Stimulated activated CD4-positive, alpha-beta T cell treated with anti-CD3 and anti-CD28 coated beads, Interleukin-1b, Interleukin-23, amount 100 ng/mL, for 4 hours (primary cell): ENCODE data around the gene PLAGL2.

Experiments used
- DNase-seq, 2 donors: peaks; one replicate each; pipeline ENCODE4 v3.0.0-alpha.2; 2020; ENCODE audit warnings: low read depth in 2 of 2

Gene PLAGL2

DNA sequence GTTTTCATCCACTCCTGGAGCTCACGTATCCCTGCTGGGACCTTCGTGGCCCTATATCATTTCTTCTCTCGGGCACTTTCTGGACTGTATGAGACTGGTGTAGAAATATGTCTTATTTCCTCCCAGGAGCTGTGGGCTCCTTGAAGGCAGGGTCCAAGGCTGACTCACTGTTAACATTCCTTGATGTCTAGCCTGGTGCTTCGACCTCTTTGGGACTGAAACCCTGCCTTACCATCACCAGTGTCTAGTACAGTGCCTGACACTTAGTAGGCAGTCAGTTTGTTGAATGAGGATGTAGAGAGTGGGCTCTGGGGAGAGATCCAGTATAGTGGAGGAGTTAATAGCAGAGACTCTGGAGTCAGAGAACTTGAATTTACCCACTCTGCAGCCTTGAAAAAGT, 23.7 kb upstream of the PLAGL2 start:
- no peak for DNase-seq

DNA sequence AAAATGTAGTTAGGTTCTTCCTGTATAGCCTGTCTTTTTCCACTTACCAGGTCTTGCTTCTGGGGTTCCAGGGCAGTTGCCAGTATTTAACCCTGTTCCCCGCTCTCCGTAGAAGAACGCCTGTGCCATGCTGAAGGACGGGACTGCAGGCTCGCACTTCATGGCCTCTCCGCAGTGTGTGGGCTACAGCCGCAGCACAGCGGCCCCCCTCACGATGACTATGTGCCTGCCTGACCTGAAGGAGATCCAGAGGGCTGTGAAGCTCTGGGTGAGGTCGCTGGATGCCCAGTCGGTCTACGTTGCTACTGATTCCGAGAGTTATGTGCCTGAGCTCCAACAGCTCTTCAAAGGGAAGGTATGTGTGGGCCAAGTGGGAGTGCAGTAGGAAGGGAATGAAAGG, 23.2 kb upstream of the PLAGL2 start:
- DNase-seq, result no peak

DNA sequence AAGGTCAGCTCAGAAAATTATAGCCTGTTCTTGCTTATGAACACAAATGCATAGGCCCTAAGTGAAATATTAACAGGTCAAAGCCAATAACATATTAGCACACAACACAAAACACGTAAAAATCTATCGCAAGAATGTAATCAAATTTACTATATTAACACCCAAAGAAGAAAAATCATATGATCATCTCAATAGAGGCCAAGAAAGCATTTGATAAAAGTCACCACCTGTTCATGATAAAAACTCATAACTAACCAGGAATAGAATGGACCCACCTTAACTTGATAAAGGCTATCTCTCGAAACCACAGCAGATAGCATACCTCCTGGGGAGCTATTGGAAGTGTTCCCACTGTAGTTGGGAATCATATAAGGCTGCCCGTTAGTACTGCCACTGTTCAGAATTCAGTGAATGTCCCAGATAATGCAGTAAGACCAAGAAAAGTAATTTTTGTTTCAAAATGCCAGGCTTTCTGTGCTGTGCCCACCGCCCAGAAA, 21.8 kb upstream of the PLAGL2 start:
- DNase-seq, result no peak

DNA sequence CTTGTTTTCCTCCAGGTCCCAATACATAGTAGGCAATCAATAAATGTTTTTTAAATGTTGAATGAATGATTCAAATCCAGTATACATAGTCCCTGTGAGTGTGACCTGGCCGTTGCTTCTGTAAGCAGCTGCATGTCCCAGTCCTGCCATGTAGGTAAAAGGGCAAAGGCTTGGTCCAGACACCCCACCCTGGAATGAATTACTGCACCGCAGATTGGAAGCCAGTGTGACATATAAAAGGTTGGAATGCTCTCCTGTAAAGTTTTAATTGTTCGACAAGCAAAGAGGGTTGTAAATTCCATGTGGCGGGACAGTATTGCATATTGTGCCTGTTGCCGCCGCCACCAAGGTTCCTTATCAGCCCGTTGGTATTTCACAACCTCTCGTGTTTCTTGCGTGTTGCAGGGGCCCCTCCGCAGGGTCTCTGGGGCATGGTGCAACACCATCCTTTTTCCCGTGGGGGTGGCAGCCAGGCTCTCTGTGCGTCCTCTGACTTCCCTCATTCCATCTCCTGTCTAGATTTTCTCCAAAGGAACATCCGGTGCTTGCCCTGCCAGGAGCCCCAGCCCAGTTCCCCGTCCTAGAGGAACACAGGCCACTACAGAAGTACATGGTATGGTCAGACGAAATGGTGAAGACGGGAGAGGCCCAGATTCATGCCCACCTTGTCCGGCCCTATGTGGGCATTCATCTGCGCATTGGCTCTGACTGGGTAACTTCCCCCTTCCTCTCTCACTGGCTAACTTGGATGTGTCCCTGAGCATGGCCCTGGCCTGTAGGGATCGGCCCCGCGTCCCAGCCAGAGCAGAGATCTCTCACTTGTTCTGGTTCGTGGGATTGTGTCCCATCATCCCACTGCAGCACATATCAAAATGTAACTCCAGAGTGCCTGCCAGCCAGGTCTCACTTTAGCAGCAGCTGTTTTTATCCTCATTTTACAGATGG, 20.5 kb upstream of the PLAGL2 start:
- no peak for DNase-seq

DNA sequence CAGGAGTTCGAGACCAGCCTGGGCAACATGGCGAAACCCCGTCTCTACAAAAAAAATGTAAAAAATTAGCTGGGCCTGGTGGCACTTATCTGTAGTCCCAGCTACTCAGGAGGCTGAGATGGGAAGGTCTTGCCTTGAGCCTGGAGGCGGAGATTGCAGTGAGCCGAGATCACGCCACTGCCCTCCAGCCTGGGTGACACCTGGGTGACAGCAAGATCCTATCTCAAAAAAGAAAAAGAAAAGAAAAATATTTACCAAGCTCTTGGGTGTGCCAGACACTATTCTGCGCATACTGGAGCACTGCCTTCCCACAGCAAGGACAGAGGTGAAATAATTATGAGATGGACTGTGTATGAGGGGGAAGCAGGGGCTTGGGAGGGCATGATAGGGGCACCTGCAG, 19.8 kb upstream of the PLAGL2 start:
- no peak for DNase-seq

DNA sequence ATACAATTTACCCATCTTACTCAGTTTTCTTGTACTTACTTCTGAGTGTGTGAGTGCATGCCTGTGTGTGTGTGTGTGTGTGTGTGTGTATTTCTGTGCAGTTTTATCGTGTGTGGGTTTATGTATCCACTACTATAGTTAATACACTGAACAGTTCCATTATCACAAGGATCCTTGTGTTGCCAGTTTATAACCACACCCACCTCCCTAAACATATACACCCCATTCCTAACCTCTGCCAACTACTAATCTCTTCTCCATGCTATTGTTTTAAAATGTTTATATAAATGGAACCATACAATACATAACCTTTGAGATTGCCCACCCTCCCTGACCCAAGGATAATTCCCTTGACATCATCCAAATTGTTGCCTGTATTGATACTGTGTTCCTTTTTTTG, 18.8 kb upstream of the PLAGL2 start:
- no peak for DNase-seq

DNA sequence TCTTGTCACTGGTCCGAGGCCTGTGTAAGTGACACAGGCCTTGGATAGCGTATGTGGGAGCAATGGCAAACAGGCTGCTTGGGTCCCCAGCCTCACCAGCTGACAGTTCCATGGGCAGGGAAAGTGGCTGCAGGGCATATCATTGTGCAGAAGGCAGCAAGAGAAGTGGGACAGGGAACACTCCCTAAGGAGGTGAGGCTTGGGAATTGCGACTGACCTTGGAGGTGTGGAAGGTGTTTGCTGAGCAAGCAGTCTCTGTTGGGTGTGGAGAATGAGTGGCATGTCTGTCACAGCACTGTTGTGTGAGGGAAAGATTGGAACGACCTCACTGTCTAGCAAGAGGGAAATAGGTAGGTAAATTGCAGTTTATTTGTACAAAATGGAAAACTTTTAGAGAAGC, 16.9 kb upstream of the PLAGL2 start:
- no peak for DNase-seq

DNA sequence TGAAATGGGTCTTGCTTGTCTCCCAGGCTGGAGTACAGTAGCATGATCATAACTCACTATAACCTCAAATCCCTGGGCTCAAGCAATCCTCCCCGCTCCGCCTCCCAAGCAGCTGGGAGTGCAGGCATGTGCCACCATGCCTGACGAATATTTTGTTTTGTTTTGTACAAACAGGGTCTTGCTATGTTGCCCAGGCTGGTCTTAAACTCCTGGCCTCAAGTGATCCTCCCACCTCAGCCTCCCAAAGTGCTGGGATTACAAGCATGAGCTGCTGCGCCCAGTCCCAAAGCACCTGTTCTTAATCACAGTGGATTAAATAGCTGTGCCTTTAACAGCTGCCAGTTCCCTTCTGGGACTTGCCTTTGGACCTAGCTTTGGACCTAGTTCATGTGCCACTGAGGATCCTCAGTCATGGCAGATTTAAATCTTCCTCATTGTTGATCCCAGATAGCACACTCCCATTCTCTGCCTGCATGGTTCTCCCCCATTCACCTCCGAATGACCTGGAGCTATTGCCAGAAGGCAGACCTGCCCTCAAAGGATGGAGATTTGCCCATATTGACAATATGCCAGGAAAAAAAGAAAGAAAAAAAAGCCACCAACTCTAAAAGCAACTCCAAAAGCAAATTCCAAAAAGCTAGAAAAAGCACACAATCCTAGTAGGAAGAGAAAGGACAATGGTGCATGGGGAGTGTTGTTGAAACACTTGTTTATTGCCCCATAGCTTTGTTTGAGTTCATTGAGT, 10.8 kb upstream of the PLAGL2 start:
- DNase-seq, result no peak

DNA sequence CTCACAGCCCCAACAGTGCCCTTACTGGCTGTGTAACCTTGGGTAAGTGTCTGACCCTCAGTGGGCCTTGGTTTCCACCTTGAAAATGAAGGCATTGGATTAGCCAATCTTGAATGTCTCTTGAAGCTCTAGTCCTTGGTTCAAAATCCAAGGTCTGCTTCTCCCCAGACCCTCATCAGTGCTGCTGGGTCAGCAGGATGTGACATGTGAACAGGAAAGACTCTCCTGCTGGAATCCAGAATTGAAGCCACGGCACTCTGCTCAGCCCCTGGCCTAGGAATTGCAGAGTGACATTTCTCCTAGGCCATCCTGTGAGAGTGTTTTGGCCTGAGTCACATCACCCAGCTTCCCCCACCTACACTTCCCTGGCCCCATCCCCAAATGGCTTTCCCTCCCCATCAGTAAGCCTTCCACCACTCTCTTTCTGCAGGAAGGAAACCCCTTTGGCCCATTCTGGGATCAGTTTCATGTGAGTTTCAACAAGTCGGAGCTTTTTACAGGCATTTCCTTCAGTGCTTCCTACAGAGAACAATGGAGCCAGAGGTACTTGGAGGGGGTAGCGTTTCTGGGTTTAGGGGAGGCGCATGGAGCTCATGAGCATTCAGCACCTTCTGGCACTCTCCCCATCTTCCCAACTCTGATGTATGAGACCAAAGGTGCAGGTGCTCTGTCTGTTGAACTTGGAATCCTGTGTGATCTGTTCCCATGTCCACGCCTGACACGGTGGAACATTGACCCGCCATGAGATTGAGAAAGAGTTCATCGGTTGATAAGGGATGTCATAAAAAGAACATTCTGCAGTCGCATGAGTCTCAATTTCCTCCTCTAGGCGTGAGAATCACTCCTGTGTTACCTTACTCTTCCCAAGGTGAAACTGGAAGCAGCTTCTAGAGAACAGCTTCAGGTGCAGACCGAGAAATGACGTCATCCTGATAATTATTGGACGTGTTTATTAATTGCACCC, 8.9 kb upstream of the PLAGL2 start:
- DNase-seq, result no peak

DNA sequence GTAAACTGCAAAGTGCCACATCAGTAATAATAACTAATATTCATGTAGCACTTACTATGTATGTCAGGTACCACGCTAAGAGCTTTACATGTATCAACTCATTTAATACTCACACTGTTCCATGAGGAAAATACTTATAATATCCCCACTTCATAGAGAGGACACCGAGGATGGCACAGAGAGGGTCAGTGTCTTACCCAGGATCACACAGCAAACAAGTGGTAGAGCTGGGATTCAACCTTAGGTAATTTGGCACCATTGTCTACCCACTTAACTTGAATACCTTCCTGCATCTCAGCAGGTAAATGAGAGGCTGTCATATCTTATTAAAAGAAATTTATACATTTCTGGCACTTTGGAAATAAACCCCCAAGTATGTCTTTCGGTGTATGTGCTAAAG, 8.2 kb upstream of the PLAGL2 start:
- DNase-seq, result no peak

DNA sequence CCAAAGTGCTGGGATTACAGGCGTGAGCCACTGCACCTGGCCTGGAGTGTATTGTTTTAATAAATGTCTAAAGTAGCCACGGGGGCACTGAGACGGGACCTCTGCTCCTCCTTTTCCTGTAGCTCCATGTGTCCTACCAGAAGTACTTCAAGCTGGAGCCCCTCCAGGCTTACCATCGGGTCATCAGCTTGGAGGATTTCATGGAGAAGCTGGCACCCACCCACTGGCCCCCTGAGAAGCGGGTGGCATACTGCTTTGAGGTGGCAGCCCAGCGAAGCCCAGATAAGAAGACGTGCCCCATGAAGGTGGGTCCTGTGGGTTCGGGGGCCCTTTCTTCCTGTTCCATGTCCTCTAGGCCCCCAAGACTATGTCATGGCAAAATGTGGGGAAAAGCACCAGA, 7.6 kb upstream of the PLAGL2 start:
- no peak for DNase-seq

DNA sequence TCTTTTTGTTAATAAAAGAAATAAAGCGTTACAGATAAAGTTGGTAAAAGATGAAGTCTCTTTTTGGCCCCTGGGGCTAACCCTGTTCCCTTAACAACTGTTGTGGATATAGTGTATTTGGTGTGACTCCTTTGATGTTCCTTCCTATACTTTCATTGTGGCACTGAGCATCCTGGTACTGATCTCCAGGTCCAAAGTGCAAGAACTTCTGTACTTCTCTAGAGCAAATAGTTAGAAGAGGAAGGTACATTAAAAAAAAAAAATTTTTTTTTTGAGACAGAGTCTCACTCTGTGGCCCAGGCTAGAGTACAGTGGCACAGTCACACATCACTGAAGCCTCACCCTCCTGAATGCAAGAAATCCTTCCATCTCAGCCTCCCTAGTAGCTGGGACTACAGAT, 6.3 kb upstream of the PLAGL2 start:
- no peak for DNase-seq

DNA sequence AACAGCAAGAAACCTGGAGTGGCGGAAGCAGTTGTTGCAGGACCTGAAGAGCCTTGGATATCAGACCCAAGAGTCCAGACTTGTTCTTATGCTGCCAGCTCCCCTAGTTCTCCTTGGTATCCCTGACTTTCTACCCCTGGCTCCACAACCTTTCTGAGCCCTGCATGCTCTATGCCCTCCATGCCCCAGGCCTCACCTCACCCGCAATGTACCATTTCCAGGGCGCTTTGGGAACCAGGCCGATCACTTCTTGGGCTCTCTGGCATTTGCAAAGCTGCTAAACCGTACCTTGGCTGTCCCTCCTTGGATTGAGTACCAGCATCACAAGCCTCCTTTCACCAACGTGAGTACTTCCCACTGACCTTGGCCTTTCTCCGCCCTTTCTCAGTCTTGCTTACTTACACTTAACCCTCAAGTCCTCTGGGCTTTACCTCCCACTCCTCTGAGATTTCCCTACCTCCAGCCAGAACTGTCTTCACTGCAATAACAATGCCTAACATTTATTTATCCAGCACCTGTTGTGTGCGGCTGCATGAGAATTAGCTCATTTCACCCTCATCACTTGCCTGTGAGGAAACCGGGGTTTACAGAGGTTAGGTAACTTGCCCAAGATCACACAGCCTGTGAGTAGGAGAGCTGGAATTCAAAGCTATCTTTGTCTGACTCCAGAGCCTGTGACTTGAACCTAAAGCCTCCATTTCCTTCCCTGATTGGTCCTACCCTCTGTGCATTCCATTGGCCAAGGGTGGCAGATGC, 2.5 kb upstream of the PLAGL2 start:
- no peak for DNase-seq

DNA sequence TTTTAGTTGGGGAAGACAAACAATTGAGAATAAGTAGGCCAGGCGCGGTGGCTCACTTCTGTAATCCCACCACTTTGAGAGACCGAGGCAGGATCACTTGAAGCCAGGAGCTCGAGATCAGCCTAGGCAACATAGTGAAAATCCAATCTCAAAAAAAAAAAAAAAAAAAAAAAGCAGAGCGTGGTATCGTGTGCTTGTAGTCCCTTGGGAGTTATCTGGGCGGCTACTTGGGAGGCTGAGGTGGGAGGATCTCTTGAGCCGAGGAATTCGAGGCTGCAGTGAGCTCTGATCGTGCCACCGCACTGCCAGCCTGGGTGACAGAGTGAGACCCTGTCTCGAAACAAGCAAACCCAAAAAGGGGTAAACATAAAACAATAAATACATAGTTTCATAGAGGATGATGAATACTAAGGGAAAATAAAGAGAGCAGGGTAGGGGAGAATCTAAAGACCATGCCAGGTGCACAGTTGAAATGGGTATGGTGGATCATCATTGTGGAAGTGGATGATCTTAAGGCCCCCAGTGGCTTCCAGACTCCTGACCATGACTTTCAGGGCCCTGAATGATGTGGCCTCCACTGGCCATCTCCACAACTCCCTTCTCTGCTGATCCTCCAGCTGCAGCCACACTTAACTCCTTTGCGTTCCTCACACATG, 1.1 kb upstream of the PLAGL2 start:
- no peak for DNase-seq

DNA sequence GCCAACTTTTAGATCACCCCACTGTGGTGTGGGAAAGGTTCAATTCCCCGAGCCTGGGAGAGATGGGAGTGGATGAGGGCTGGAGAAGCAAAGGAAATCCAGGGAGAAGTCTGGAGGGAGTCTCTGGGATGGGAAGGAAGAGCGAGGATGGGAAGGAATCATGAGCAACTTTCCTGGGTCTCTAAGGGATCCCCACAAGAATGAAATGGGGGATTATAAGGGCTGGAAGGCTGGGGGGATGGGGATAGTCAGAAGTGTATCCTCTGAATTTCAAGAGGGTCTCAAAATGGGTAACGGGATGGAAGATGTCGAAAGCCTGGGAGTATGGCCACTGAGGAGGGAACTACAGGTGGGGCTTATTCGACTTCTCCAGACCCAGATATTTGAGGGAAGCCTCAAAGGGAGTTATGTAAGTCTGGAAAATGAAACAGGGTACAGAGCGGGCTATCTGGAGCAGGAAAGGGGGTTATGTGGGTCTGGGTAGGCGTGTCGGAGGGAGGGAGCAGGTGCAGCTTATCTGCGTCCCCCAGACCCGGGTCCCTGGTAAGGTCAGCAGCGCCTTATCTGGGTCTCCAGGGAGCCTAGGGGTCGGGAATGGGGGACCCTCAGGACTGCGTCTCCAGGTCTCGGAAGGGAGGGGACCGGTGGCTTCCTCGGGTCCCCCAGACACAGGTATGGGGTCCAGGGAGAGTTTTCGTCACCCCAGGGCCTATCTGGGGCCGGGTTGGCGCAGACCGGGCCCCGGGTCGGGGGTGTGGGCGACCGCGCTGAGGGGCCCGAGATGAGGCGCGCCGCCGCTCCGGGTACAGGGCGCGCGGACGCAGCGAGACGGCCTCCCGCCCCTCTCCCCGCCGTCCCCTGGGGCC, 550 bp downstream of the PLAGL2 start:
- no peak for DNase-seq

DNA sequence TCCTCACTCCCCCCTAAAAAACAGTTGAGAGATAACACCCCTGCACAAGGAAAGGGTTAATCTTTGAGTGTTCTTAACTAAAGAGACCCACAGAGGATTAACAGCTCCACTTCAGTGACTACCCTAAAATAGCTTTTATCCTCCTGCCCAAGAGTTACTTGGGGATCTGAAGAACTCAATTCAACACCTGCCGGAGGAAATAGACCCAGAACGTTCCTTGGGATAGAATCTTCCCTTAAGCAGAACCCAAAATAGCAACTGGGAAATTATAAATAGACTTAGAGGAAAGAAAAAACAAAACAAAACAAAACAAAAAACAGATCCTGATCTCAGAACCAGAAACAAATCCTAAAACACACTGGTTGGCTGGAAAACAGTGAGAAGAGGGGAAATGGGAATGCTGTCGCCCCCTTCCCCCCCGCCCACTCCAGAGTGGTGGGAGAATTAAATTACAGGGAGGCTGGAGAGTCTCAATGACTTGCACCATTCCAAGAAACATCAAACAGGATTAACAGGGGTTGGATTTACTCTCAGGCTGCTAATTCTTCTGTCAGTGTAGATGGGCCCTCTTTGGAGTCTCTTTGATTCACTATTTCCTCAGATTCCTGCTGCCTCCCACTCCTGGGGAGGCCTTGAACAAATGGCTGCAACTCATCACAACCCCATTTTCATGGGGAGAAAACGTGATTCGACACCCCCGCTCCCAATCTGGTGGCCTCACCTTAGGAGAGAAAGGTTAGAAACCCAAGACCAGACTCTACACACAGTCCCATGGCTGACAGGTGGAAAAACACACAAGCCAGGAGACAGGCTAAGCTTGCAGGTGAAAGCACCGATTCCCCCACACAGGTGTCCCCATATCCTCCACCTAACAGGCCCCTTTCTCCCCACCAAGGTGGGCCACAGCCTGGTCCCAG, 1.4 kb downstream of the PLAGL2 start:
- peak in 1 of 2 donors; percentile 14 for DNase-seq

DNA sequence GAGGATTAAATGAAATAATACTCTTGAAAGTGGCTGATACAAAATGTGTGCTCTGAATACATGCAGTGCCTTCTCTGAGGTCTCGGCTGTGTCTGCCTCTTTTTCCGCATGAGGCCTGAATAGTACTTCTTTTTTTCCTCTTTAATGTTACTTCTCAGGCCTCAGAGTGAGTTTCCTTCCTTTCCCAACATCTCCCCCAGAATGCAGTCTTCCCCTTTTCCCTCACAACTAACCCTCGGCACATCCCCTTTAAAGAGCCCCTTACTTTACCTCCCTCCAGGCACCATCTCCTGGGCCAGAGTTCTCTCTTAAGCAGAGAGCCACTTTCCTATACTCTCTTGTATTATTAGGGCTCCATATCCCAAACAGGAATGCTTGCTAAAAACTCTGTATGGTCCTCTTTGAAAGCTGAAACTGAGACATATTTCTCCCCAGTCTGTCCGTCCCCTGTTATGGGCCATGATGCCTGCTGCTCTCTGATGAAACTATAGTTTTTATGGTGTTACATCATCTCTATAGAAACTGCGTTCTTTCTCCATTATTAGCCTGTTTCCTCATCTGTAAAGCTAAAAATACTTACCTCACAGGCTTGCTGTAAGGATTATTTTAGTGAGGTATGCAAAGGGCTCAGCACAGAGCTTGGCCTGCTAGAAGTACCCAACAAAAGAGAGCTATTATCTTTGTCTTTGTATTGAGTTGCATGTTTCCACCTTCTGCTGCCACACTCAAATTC, 2.3 kb downstream of the PLAGL2 start:
- DNase-seq, result no peak
